ENCODE data around the gene EYS. TPM values are rescaled to one million over a fixed set of nuclear protein-coding genes. Genes with fewer than 3 reads are reported as not detected.
"Not testable (repeated sequence)": the region's sequence is repeated elsewhere in the genome, so short reads cannot be mapped to it uniquely, and the experiment has no call there.

EYS gene
- total RNA-seq, 1 experiment from 2014 or later: not detected

- no peak for DNase-seq (ENCODE audit: low spot score)
- in situ Hi-C loops (cut with HindIII; ENCODE audit: low sequenced_read_pairs): no loop called here
These were observed 1220.3 kb downstream of the EYS start for GRCh38 chr6:64486578-64487351.

DNA sequence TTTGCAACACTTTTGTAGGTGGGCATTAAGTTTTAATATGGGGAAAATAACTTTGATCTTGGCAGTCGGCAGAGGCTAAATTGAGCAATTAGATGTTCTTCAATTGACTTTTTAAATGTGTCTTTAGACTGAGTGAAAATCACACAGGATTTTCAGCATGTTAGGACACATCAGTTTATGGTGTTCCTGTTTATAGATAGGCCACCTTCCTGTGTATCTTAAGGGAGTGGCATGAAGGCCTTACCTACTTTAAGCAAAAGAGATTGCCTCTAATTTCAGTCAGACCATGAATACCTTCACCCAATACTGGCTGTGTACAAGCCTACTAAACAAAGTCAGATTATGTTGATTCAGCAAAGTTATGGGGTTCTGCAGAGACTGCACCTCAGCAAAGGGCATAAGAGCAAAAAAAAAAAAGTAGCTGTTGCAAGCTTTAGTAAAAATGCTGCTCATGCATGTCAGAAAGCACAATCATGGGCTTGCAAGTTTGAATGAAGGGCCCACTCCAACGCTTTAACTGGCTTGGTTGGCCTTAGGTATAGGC lies 1223.0 kb downstream of the EYS start:
- in situ Hi-C loops (cut with HindIII; ENCODE audit: low sequenced_read_pairs): no loop called here
- no peak for DNase-seq (ENCODE audit: low spot score)

DNA sequence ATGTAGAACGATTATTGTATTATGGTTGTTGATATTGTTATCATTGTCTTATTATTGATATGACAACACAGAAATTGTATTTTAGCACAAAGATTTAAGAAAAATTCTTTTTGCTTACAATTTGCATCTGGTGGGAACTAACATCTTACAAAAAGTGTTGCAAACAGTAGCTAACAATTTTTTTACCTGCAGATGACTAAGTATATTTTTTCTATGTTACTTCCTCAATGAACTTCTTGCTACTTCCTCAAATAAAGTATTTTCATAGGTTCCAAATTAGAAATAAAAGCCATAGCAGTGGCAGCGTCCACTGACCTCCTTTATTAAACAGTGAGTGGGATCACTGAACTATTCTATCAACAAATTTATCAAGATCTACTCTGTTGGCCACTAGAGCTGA lies 1224.4 kb downstream of the EYS start:
- in situ Hi-C loops (cut with HindIII; ENCODE audit: low sequenced_read_pairs): no loop called here
- DNase-seq (ENCODE audit: low spot score): no peak

- in situ Hi-C loops (cut with HindIII; ENCODE audit: low sequenced_read_pairs): no loop called here
- no peak for DNase-seq (ENCODE audit: low spot score)
These were observed 1227.9 kb downstream of the EYS start for GRCh38 chr6:64479134-64479533.

- no peak for DNase-seq (ENCODE audit: low spot score)
- in situ Hi-C loops (cut with HindIII; ENCODE audit: low sequenced_read_pairs): no loop called here
These were observed 1229.6 kb downstream of the EYS start for GRCh38 chr6:64477391-64477790.

DNA sequence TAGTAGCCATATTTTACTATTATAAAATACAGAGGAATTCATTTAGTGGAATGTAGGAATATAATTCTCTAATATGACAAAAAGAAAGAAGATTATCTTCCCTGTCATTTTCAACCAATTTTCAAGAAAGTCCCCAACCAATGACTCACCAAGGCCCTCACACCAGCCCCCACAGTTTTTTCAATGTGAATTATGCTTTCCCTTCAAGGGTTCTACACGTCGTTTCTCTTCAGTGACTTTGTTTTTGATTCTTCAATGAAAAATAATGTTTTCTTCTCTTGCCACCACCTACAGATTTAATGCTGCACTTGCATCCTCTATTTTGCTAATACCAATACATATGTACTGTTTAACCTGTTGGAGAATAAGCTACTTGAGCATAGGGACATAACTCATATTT lies 1230.1 kb downstream of the EYS start:
- in situ Hi-C loops (cut with HindIII; ENCODE audit: low sequenced_read_pairs): no loop called here
- no peak for DNase-seq (ENCODE audit: low spot score)

- in situ Hi-C loops (cut with HindIII; ENCODE audit: low sequenced_read_pairs); DNase-seq (ENCODE audit: low spot score): not testable (repeated sequence)
These were observed 1237.6 kb downstream of the EYS start for GRCh38 chr6:64469405-64469804.

DNA sequence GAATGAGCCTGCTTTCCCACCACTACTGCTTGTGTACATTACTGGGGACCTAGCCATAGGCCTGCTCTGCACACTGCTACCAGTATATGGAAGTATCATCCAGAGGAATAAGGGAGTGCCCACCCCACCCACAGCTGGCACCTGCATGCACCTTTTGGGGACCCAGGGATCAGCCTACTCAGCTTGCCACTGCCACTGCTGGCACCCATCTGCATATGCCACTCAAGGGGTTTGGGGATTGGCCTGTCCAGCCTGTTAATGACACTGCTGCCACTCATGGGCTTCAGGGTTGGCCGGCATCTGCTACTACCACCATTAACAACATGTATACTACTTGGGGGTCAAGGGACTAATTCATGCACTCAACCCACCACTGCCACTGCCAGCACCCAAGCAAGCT lies 1239.4 kb downstream of the EYS start:
- in situ Hi-C loops (cut with HindIII; ENCODE audit: low sequenced_read_pairs): no loop called here
- no peak for DNase-seq (ENCODE audit: low spot score)

GRCh38 chr6:64459411-64459944 lies 1247.5 kb downstream of the EYS start:
- in situ Hi-C loops (cut with HindIII; ENCODE audit: low sequenced_read_pairs): no loop called here
- no peak for DNase-seq (ENCODE audit: low spot score)

- DNase-seq (ENCODE audit: low spot score); in situ Hi-C loops (cut with HindIII; ENCODE audit: low sequenced_read_pairs): not testable (repeated sequence)
These were observed 1258.9 kb downstream of the EYS start for GRCh38 chr6:64448101-64448500.

- in situ Hi-C loops (cut with HindIII; ENCODE audit: low sequenced_read_pairs): no loop called here
These were observed 1262.0 kb downstream of the EYS start for GRCh38 chr6:64445038-64445437.

GRCh38 chr6:64439274-64439673 lies 1267.8 kb downstream of the EYS start:
- in situ Hi-C loops (cut with HindIII; ENCODE audit: low sequenced_read_pairs): no loop called here

More at GRCh38 chr6:64445038-64445437, 1262.0 kb downstream of the EYS start:
- DNase-seq (ENCODE audit: low spot score): no peak

DNA sequence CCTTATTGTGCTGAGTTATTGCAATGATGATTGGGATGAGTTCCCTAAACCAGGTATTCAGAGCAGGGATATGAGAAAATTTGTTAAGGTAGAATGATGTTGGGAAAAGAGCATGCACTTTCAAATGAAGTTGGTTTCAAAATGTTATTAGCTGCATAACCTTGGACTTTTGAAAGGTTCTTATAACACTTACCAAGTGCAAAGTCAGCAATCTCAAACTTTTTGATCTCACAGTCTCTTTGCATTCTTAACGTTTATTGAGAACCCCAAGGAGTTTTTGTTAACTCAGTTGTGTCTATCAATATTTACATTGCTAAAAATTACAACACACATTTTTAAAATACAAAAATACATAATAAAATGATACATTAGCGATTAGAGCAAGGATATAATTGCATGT lies 1269.0 kb downstream of the EYS start:
- in situ Hi-C loops (cut with HindIII; ENCODE audit: low sequenced_read_pairs): no loop called here
- DNase-seq (ENCODE audit: low spot score): no peak

More at GRCh38 chr6:64439274-64439673, 1267.8 kb downstream of the EYS start:
- DNase-seq (ENCODE audit: low spot score): no peak

DNA sequence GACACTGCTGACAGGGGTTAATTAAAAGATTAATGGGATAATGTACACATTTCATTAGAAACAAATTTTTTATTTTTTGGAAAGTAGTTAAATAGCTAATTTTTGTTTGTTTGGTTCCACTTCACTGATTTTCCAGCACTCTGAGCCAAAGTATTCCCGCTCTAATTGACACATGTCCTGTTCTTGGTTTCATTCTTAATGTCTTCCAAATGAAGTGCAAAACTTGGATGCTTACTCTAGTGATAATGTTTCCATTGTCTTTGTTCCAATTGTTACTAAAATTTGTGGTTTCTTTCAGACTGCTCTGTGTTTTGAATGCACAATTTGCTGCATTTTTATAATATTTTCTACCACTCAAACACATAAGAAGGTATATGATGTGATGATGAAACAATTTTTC lies 1277.1 kb downstream of the EYS start:
- DNase-seq (ENCODE audit: low spot score): no peak
- in situ Hi-C loops (cut with HindIII; ENCODE audit: low sequenced_read_pairs): no loop called here

DNA sequence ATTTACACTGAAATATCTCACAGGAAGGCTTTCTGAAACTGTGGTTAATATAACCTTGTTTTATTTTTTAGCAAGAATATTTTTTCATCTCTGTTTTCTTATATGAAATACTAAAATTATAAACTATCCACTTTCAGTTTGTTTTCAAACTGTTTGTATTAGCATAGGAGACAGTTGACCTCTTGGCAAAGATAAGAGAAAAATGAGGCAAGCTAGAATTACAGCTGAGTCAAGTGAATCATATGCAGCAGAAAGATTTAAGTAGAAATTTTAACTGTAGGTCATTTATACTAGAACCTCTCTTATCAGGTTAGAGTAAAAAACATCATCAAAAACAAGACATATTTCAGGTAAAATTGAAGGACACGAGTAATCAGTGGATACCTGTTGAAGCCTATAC lies 1278.8 kb downstream of the EYS start:
- no peak for DNase-seq (ENCODE audit: low spot score)
- in situ Hi-C loops (cut with HindIII; ENCODE audit: low sequenced_read_pairs): no loop called here

DNA sequence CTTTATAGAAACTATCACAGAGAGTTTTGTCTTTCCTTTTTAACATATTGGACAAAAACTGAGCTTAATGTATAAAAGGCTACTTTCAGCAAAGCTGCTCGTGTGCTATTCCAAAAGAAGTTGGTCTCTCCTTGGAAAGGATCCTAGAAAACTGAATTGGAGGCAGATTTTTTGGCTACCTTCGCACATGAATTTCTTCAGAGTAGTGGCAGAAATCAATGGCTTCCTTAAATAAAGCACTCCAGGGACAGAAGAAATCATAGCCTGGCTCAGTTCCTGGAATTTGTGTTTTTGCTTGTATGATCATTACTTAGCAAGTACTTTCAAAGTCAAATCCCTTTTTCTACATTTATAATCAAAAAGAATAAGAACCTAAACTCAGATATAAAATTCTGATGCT lies 1291.1 kb downstream of the EYS start:
- DNase-seq (ENCODE audit: low spot score): no peak
- in situ Hi-C loops (cut with HindIII; ENCODE audit: low sequenced_read_pairs): no loop called here

DNA sequence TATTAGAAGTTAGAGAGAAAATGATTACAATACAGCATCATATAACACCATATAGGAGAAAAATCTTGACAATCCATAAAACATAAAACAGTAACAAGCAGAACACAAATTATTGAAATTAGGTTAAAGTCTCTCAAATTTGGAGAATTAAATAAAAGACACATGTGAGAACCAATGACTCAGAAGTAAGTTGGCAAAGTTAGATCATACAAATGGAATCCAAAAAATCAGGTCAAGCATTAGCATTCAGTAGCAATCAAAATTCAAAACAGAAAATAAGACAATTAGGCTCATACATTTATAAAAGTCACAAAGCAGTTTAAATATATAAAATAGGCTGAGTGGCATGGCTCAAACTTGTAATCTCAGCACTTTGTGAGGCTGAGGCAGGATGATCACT lies 1295.8 kb downstream of the EYS start:
- DNase-seq (ENCODE audit: low spot score): no peak
- in situ Hi-C loops (cut with HindIII; ENCODE audit: low sequenced_read_pairs): no loop called here

- no peak for DNase-seq (ENCODE audit: low spot score)
- in situ Hi-C loops (cut with HindIII; ENCODE audit: low sequenced_read_pairs): no loop called here
These were observed 1297.1 kb downstream of the EYS start for GRCh38 chr6:64409948-64410347.

DNA sequence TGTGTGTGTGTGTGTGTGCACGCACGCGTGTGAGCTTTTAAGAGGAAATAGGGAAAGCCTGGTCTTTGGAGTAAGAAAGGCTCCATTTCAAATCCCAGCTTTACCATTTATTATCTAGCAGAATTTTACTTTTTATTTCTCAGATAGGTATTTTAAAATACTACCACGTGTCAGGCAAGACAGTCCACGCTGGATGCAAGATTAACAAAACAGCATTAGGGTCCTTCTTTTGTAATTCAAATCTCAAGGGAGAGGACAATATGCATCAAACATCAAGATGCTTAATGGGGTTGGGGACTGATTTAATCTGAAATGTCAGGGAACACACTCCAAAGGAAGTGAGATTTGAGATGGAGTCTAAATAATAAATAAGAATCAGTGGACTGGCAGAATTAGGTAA lies 1302.6 kb downstream of the EYS start:
- DNase-seq (ENCODE audit: low spot score): no peak
- in situ Hi-C loops (cut with HindIII; ENCODE audit: low sequenced_read_pairs): no loop called here

DNA sequence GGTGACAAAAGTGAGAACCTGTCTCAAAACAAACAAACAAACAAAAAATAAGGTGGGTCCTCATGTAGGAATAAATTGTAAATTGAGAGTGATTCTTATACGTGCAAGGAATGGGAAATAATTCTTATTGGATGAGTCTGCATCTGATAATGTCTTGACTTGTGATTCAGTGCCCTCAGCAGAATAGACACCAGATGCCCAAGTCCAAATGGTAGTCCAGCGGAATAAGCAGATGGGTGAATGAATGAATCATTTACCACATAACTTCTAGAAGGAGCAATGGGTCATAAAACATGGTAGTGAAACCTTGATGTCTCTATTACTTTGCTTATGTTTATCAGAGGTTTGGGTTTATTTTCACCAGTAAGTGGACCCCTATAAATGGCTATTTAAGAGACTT lies 1323.7 kb downstream of the EYS start:
- no peak for DNase-seq (ENCODE audit: low spot score)
- in situ Hi-C loops (cut with HindIII; ENCODE audit: low sequenced_read_pairs): no loop called here

GRCh38 chr6:64376394-64376793 lies 1330.6 kb downstream of the EYS start:
- in situ Hi-C loops (cut with HindIII; ENCODE audit: low sequenced_read_pairs): no loop called here
- DNase-seq (ENCODE audit: low spot score): no peak
